Adipocyte (in vitro differentiated cells): Measurements from ENCODE around the gene ADAM33.

Experiments
- DNase-seq: peaks from one replicate; pipeline ENCODE4 v3.0.0-alpha.2; 2015; ENCODE audit warnings: low read depth
- H3K27me3 ChIP-seq: replicated peaks from 2 replicates; pipeline ENCODE4 v1.7.0; 2013; ENCODE audit warnings: mild to moderate bottlenecking, low read length, moderate library complexity; ENCODE audit not compliant: control insufficient read depth, insufficient read depth
- H3K36me3 ChIP-seq: 2 replicates; pipeline ENCODE4 v1.7.0; 2013; ENCODE audit warnings: low read length, mild to moderate bottlenecking, moderate library complexity; ENCODE audit not compliant: control insufficient read depth, insufficient read depth, severe bottlenecking
- H3K4me1 ChIP-seq: 2 replicates; pipeline ENCODE4 v1.7.0; 2013; ENCODE audit warnings: mild to moderate bottlenecking, low read length, moderate library complexity; ENCODE audit not compliant: control insufficient read depth, insufficient read depth
- H3K4me3 ChIP-seq: 2 replicates; pipeline ENCODE4 v1.7.0; 2013; ENCODE audit warnings: mild to moderate bottlenecking, low read length, moderate library complexity
- H3K9ac ChIP-seq: 2 replicates; pipeline ENCODE4 v1.7.0; 2013; ENCODE audit warnings: mild to moderate bottlenecking, low read length, moderate library complexity
- H3K9me3 ChIP-seq: 2 replicates; pipeline ENCODE4 v1.7.0; 2013; ENCODE audit warnings: mild to moderate bottlenecking, low read length, moderate library complexity; ENCODE audit not compliant: control insufficient read depth

The ADAM33 gene

DNA sequence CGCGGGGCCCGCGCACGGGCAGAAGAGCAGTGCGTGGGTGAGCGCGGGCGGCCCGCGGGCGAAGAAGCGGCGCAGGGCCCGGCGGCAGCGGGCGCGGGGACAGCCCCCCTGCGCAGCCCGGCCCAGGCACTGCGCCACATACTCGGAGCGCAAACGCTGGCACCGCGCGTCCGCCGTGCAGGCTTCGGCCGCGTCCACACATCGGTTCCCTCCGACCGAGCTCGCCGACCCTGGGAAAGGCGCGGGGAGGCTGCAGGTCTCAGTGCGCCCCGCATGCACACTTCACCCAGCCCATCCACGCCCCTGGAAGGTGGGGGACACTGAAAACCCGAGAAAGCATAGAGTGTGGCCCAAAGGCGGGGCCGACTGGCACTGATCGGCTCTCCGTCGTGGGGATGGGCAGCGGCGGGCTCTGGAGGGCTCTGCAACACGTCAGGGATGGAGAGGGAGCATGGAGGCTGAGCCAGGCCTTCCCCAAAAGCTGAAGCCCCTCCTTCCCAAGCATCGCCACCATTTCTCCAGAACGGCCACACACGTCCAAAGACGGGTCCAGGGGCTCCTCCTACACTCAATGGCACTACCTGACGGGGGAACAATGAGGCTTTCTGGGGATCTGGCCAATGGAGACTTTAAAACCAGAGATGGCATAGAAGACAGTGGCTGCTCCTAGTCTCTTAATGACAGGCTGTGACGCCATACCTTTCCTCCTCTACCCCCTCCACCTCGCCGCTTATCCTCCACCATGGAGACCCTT, 20.6 kb downstream of the ADAM33 start:
- H3K4me3 ChIP-seq, result no peak overlapping the region
- peak; percentile 14 for DNase-seq

GRCh38 chr20:3660262-3661059, 21.3 kb downstream of the ADAM33 start:
- H3K9ac ChIP-seq, result no peak overlapping the region
- DNase-seq, result no peak
- H3K4me1 ChIP-seq, result no peaks in the 10 kb centered on the region
- H3K27me3 ChIP-seq, result peaks cover 49% of the 10 kb centered on the region
- H3K4me3 ChIP-seq, result no peak overlapping the region
- H3K36me3 ChIP-seq, result no peaks in the 10 kb centered on the region
- no peaks in the 10 kb centered on the region for H3K9me3 ChIP-seq

More for the DNA sequence above, 20.6 kb downstream of the ADAM33 start:
- H3K36me3 ChIP-seq, result no peaks in the 10 kb centered on the region
- no peaks in the 10 kb centered on the region for H3K4me1 ChIP-seq
- no peaks in the 10 kb centered on the region for H3K9me3 ChIP-seq
- peaks cover 48% of the 10 kb centered on the region for H3K27me3 ChIP-seq
- H3K9ac ChIP-seq, result no peak overlapping the region

DNA sequence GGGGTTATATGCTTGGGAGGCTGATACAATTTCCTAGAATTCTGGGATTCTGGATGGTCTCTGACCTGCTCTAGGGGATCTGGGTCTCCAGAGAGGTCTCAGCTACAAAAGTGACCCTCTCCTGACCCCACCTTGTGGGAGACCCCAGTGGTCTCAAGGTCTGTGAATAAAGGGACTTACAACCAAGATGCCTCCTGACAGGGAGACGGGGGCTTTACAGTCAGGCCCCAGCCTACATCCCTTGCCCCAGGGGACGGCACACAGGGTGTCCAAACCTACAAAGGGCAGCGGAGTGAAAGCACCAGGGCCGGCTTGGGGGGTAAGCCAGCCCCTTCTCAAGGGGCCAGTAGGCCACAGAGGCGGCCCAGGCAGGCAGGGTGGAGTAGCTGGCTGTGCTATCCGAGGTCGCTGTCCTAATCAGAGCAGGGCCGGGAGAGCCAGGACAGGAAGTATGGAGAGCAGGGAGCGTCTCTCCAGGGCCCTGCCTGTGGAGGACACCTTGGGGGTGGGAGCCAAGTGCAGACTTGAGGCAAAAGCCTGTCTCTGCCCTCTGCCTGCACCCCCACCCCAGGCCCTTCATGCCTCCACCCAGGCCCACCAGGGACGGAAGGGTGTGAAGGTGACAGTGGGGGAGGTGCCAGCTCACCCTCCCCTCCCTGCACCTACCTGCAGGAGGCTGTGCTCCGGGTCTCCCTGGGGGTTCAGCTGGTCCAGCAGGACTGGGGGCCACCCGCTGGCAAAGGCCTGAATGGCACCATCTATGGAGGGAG, 22.1 kb downstream of the ADAM33 start:
- H3K4me1 ChIP-seq, result no peaks in the 10 kb centered on the region
- no peaks in the 10 kb centered on the region for H3K9me3 ChIP-seq
- H3K36me3 ChIP-seq, result no peaks in the 10 kb centered on the region
- H3K4me3 ChIP-seq, result no peak overlapping the region
- no peak for DNase-seq
- H3K9ac ChIP-seq, result no peak overlapping the region
- H3K27me3 ChIP-seq, result peaks cover 52% of the 10 kb centered on the region

DNA sequence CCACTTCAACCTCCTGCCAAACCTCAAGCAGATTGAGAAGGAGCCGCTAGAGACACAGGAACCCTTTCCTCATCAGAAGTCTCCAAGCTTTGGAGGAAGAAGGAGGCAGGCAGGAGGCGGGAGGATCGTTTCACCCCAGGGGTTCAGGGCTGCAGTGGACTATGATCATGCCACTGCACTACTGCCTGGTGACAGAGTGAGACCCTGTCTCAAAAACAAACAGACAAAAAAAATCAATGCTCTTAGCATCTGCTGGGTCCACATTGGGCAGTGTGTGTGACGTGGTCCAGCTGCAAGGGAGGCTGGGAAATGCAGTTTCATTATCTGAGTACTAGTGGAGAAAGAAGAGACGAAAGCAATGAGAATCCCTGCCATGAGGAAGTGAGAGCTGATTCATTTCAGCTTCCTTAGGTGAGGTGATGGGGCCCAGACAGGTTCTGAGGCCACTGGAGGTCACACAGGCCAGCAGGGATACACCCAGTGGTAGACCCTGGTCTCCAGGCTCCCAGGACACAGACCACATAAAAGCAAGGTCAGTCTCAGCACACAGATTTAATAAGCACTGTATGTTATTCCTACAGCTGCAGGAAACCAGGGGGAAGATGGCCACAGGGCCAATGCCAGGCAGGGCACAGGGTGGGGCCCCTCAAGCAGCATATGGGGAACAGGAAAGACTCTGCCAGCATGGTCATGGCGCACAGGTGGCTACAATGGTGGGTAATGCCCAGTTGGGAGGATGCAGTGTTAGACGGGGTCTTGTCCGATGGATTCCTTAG, 22.9 kb downstream of the ADAM33 start:
- Histone ChIP-seq H3K4me1 (no peaks in the 10 kb centered on the region), H3K27me3 (peaks cover 52% of the 10 kb centered on the region), H3K9me3 (no peaks in the 10 kb centered on the region), H3K9ac (no peak overlapping the region), H3K4me3 (no peak overlapping the region), H3K36me3 (no peaks in the 10 kb centered on the region)
- no peak for DNase-seq

DNA sequence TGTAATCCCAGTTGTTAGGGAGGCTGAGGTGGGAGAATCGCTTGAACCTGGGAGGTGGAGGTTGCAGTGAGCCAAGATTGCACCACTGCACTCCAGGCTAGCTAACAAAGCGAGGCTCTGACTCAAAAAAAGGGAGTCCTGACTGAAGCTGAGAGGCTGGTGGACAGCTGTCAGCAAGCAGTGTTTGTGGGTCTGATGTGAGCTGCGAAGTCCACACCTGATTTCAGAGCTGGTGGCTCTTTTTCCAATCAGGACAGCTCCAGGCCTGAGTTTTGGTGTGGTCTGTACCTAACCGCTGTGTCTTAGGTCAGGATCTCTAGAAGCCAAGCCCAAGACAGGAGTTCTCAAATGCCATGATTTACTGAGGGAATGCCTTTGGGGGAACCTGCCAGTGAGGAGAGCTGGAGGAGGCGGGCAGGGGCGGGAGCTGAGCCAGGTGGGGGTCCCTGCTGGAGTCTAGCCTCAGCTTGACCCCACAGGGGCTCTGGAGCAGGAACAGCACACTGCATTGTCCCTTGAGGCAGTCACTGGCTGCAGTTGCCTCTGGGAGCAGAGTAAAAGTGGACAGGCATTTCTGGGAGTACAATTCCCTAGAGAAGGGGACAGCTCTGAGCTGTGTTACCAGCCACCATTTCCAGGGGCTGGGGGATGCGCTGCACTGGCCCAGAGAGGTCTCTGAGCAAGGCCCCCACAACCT, 23.6 kb downstream of the ADAM33 start:
- no peaks in the 10 kb centered on the region for H3K36me3 ChIP-seq
- no peaks in the 10 kb centered on the region for H3K9me3 ChIP-seq

GRCh38 chr20:3655131-3655405, 26.7 kb downstream of the ADAM33 start:
- H3K9me3 ChIP-seq, result no peaks in the 10 kb centered on the region
- peaks cover 33% of the 10 kb centered on the region for H3K27me3 ChIP-seq
- no peaks in the 10 kb centered on the region for H3K4me1 ChIP-seq
- no peak for DNase-seq
- no peak overlapping the region for H3K4me3 ChIP-seq
- peaks cover 3% of the 10 kb centered on the region for H3K36me3 ChIP-seq
- no peak overlapping the region for H3K9ac ChIP-seq

More for the DNA sequence above, 23.6 kb downstream of the ADAM33 start:
- Histone ChIP-seq H3K4me1 (no peaks in the 10 kb centered on the region), H3K9ac (no peak overlapping the region), H3K27me3 (peaks cover 49% of the 10 kb centered on the region), H3K4me3 (no peak overlapping the region)
- no peak for DNase-seq

DNA sequence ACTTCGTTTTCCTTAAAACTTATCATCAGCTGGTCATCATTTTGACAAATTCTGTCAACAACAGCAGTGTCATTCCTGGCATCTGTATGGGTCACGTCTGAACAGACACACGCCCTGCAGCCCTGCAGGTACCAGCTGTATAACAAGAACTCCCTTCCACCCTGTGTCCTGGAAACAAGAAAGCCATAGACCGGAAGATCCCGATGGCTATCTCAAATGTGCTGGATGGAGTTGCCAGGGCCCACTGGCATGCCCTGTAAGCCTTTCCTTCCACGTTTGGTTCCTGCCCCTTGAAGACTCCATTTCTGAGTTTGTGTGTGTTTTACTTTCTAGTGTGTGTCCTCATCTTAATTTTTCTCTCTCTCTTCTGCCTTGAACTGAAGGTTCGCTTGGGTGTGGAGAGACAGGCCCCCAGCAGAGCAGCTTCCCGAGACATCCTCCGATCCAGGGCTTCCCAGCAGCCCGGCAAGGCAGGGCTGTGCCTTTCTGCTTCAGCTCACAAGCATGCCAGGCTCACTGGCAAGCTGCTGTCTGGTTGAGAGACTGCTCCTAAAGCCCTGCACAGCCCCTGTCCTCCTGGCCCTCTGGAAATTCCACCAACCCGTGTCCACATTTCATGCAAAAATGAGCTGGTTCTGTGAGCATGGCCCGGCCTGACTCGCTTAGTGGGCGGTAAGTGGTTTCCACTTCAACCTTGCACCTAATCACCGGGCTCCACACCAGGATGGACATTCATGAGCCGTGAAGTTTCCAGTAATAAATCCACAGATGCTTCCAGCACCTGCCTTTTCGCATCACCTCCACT, 27.3 kb downstream of the ADAM33 start:
- peaks cover 5% of the 10 kb centered on the region for H3K36me3 ChIP-seq
- no peaks in the 10 kb centered on the region for H3K9me3 ChIP-seq
- H3K4me1 ChIP-seq, result no peaks in the 10 kb centered on the region
- peaks cover 27% of the 10 kb centered on the region for H3K27me3 ChIP-seq
- no peak overlapping the region for H3K9ac ChIP-seq
- no peak for DNase-seq
- H3K4me3 ChIP-seq, result no peak overlapping the region

GRCh38 chr20:3653921-3654320, 27.9 kb downstream of the ADAM33 start:
- no peaks in the 10 kb centered on the region for H3K4me1 ChIP-seq
- H3K27me3 ChIP-seq, result peaks cover 21% of the 10 kb centered on the region
- no peak overlapping the region for H3K4me3 ChIP-seq
- no peak for DNase-seq
- peaks cover 11% of the 10 kb centered on the region for H3K36me3 ChIP-seq
- no peaks in the 10 kb centered on the region for H3K9me3 ChIP-seq
- no peak overlapping the region for H3K9ac ChIP-seq

DNA sequence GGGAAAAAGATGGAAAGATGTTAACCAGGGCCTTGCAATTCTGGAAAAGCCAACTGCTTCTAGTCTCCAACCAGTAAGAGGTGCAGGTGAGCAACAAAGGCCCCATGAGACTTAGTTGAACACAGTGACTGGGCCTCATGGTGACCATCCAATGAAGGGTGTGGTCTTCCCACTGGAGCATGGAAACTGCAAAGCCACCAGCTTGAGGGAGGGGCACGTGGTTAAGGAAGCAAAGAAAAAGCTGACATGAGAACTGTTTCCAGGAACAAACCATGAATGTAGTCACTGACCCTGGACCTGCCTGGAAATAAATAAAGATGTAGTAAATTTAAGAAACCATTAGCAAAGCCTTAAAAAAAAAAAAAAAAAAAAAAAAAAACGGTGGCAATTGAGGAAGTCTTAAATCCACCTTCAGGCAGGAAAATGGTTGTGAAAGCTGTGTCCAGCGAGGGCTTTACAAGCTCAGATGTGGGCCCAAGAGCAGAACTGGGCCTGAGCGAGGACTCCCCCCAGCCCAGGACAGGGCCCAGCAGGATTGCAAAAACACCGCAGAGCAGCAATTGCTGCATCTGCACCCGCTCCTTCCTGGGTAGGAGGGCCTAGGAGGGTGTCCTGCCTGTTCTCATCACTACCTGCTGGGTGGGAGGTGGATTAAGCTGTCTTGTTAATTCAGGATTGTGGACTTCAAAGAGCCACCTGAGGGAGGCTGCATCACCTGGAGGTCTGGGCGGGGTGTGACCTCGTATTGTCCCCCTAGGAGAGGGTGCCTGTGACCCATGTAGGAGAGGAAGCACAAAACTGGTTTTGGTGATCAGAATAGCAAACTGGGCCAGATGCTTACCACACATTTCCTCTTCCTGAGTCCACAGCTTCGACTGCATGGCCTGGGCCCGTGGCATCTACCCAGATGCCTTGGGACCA, 28.9 kb downstream of the ADAM33 start:
- Histone ChIP-seq H3K9me3 (no peaks in the 10 kb centered on the region), H3K4me3 (no peak overlapping the region), H3K4me1 (no peaks in the 10 kb centered on the region), H3K36me3 (peaks cover 14% of the 10 kb centered on the region), H3K27me3 (peaks cover 12% of the 10 kb centered on the region), H3K9ac (no peak overlapping the region)
- no peak for DNase-seq
